GM19328 (cell line): ENCODE data around the gene PSEN2.
"Not testable (repeated sequence)": the region's sequence is repeated elsewhere in the genome, so short reads cannot be mapped to it uniquely, and the experiment has no call there.

ENCODE experiments used
- ATAC-seq: cut with Tn5 transposase; IDR thresholded peaks from one replicate; pipeline ENCODE4 v1.9.1; 2021; ENCODE audit warnings: mild to moderate bottlenecking, moderate library complexity; ENCODE audit not compliant: unreplicated experiment

The PSEN2 gene

GRCh38 chr1:226870401-226871279, at the start of gene PSEN2:
Gene PSEN2 (plus strand): TSS chr1:226870616. CDS start chr1:226881908, 11,292 bp downstream.
- ATAC-seq, result peak; percentile 98

- no peak for ATAC-seq
Measured at GRCh38 chr1:226820941-226821718, 49.3 kb upstream of the PSEN2 start.

- no peak for ATAC-seq
Measured at GRCh38 chr1:226821719-226822085, 48.7 kb upstream of the PSEN2 start.

- no peak for ATAC-seq
Measured at GRCh38 chr1:226823643-226824042, 46.8 kb upstream of the PSEN2 start.

GRCh38 chr1:226825037-226825745, 45.2 kb upstream of the PSEN2 start:
- ATAC-seq, result no peak

- ATAC-seq, result no peak
Measured at GRCh38 chr1:226825746-226826100, 44.7 kb upstream of the PSEN2 start.

GRCh38 chr1:226826479-226827261, 43.7 kb upstream of the PSEN2 start:
- no peak for ATAC-seq

- ATAC-seq, result no peak
Measured at GRCh38 chr1:226827458-226827857, 43.0 kb upstream of the PSEN2 start.

GRCh38 chr1:226827968-226828513, 42.4 kb upstream of the PSEN2 start:
- peak; percentile 97 for ATAC-seq

- ATAC-seq, result no peak
Measured at GRCh38 chr1:226829105-226829504, 41.3 kb upstream of the PSEN2 start.

GRCh38 chr1:226831953-226832352, 38.5 kb upstream of the PSEN2 start:
- ATAC-seq, result no peak

GRCh38 chr1:226832613-226833012, 37.8 kb upstream of the PSEN2 start:
- no peak for ATAC-seq

- not testable (repeated sequence) for ATAC-seq
Measured at GRCh38 chr1:226834179-226834578, 36.2 kb upstream of the PSEN2 start.

GRCh38 chr1:226835396-226835795, 35.0 kb upstream of the PSEN2 start:
- not testable (repeated sequence) for ATAC-seq

GRCh38 chr1:226837966-226838365, 32.5 kb upstream of the PSEN2 start:
- not testable (repeated sequence) for ATAC-seq

- no peak for ATAC-seq
Measured at GRCh38 chr1:226838456-226838855, 32.0 kb upstream of the PSEN2 start.

- no peak for ATAC-seq
Measured at GRCh38 chr1:226845624-226846023, 24.8 kb upstream of the PSEN2 start.

GRCh38 chr1:226846786-226847185, 23.6 kb upstream of the PSEN2 start:
- ATAC-seq, result no peak

GRCh38 chr1:226854548-226854947, 15.9 kb upstream of the PSEN2 start:
- ATAC-seq, result not testable (repeated sequence)

GRCh38 chr1:226862890-226863289, 7.5 kb upstream of the PSEN2 start:
- ATAC-seq, result no peak
